GM12891 (cell line): Measurements from ENCODE around the gene CELSR3.

ENCODE experiments used
- POLR2A ChIP-seq: IDR thresholded peaks from 2 replicates; pipeline ENCODE4 v1.6.1; 2011; ENCODE audit warnings: low read depth, low read length, control low read depth
- POLR2AphosphoS5 ChIP-seq: IDR thresholded peaks from 2 replicates; pipeline ENCODE4 v1.6.1; 2011; ENCODE audit warnings: low read depth, low read length, control low read depth

GRCh38 chr3:48593337-48593736 lies 69.3 kb downstream of the CELSR3 start:
- TF ChIP-seq POLR2A (no peak), POLR2AphosphoS5 (no peak)
